ENCODE measurements around the gene CCNYL1.

DNA sequence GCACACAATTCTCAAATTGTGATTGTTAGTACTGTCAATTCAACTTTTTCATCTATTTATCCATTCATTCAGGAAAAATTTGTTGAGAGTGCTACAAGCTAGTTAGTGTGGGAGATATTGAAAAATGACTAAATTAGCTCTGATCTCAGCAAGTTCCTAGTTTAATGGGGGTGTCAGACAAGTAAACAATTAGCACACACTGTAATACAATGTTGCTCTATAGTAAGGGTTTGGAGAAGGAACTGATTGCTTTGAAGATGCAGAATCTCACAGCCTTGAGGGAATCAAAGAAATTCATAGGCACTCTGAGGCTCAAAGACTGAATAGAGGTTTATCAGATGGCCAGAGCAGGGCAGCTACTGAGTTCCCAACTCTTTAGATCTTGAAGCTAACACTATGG, 6.8 kb upstream of the CCNYL1 start:
- TF ChIP-seq POLR2A (IDR thresholded peaks at IDR 0.05): no peak
- TF ChIP-seq CTCF (IDR thresholded peaks at IDR 0.05): no peak

All from transverse colon (tissue), 3 donors.